Dedifferentiated amniotic fluid mesenchymal stem cell (primary cell): ENCODE measurements around the gene UNC13B.

Experiments
- DNase-seq: peaks from one replicate; pipeline ENCODE4 v3.0.0-alpha.2; 2016; ENCODE audit errors: extremely low spot score

UNC13B gene

DNA sequence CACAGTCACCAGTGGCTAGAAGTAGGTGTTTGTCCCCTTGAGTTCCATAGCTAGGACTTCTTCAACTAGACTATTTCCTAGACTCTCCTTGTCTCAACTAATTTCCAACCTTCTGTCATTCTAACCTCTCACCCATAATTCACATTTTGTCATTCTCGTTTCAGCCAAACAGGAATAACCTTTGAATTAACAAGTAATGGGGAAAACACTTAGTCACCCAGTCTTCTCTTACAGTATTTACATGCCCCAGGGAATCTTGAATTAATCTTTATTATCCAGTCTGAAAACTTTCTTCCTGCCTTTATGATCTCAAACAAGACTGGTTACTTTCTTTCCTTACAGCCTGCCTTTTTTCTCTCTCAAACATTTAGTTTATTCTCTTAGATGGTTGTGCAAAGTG, 264.8 kb downstream of the UNC13B start:
- no peak for DNase-seq

DNA sequence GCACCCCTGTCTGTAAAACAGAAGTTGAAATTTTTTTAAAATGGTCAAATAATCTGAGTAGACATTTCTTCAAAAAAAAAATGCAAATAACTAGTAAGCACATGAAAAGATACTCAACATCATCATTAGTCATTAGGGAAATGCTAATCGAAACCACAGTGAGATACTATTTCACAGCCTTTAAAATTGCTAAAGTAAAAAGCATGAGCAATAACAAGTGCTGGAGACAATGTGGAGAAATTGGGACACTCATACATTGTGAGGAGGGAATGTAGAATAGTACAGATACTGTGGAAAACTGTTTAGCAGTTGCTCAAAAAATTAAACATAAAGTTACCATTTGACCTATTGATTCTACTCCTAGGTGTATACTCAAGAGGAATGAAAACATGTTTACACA, 269.7 kb downstream of the UNC13B start:
- DNase-seq, result no peak

DNA sequence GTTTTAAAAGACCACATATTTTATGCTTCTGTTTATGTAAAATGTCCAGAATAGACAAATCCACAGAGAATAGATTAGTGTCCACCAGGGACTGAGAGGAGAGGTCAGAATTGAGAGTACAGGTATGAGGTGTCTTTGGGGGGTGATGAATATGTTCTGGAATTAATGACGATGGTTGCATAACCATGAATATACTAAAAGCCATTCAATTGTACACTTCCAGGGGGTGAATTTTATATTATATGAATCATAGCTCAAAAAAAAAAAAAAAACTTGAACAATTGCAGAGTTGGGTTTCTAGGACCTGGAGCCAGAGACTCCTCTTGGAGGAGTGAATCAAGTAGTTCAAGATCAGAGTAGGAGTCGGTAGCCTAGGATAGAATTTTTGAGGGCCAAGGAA, 270.3 kb downstream of the UNC13B start:
- no peak for DNase-seq

DNA sequence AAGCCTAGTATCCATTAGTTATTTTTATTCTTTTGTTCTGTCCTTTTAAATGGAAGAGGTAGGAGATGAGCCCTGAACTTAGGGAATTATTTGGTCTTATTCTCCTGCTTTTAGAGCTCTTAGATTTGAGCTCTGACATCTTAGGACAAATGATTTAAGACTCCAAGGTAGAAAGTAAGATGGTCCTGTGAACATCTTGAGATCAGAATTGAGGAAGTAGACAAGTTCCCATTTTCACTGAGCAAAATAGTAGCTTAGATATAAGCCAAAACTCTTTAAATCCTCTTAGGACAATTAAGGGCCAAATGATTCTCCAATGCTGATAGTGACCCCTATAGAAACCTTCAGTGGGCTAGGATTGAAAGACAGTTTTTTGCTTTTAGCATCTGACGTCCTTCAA, 275.1 kb downstream of the UNC13B start:
- DNase-seq, result no peak

DNA sequence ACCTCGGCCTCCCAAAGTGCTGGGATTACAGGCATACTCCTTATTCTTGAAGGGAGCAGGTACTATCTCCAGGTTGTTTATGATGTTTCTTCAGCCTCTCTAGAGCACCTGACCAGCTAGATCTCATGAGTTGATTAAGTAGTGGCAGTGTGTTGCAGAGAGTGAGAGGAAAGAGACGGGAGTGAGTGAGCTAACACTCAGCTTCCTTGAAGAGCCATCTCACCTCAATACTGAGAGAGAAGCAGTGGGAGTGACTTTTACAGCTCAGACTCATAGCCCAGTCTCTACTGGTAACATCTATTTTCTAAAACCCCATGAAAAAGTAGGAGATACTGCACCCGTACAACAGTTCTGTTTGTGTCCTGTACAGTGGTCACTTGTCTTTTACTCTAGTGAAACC, 284.2 kb downstream of the UNC13B start:
- DNase-seq, result no peak

DNA sequence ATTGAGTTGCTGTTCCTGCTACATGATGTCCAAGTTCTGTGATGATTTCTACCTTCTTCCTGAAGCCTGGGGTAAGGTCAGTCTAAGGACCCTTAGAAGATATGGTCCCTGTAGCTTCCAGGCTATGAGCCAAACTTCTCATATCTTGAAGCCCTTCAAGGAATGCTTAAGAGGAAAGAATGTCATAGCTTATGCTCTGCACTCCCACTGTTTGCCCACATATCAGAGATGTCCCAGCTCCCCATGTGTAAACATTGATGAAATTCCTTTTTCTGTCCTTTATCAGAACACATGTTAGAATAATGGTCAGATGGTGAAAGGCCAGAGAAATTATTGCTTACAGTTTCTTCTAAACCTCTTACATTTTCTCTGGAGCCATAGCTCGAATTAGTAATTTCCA, 286.7 kb downstream of the UNC13B start:
- no peak for DNase-seq

DNA sequence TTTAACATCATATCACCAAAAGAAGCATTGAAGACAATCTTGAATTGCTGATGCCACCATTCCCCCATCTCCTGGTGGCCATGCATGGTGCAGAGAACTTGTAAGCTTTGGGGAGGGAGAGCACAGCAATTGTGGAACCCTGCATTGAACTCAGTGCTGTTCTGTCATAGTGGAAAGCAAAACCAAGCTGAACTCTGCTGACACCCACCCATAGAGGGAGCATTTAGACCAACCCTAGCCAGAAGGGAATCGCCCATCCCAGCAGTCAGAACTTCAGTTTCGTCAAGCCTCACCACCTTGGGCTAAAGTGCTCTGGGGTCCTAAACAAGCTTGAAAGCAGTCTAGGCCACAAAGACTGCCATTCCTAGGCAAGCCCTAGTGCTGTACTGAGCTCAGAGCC, 290.7 kb downstream of the UNC13B start:
- no peak for DNase-seq

DNA sequence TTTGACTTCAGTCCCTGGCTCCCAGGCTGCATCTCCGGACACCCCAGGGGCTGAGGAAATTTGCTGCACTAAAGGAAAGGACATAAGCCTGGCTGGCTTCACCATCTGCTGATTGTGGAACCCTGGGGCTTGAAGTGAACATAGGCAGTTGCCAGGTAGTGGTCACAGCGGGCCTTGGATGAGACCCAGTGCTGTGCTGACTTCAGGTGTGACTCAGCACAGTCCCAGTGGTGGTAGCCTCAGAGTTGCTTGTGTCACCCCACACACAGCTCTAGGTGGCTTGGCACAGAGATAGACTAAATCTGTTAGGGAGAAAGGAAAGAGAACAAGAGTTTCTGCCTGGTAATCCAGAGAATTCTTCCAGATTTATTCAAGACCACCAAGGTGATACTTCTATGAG, 292.0 kb downstream of the UNC13B start:
- no peak for DNase-seq
